Mononuclear cell (primary cell): Measurements from ENCODE around the gene NEURL4. TPM values are rescaled to one million over a fixed set of nuclear protein-coding genes. Genes with fewer than 3 reads are reported as not detected.
"Not testable (repeated sequence)": the region's sequence is repeated elsewhere in the genome, so short reads cannot be mapped to it uniquely, and the experiment has no call there.

Source experiments
- H3K27me3 ChIP-seq: 2 replicates; pipeline ENCODE4 v1.6.0; 2011; ENCODE audit warnings: low read length, control low read depth; ENCODE audit not compliant: insufficient read depth
- H3K4me1 ChIP-seq: 2 replicates; pipeline ENCODE4 v1.5.1; 2011; ENCODE audit warnings: mild to moderate bottlenecking, low read length, control low read depth; ENCODE audit not compliant: insufficient read depth
- H3K4me3 ChIP-seq: 2 replicates; pipeline ENCODE4 v1.5.1; 2011; ENCODE audit warnings: mild to moderate bottlenecking, low read length, moderate library complexity
- H3K9me3 ChIP-seq: 2 replicates; pipeline ENCODE4 v1.5.1; 2011; ENCODE audit warnings: low read depth, mild to moderate bottlenecking, control low read depth, low read length
- total RNA-seq: library from RNA; depleted of rRNA; stranded (reverse); fragments of >200 nt; gene quantifications from one replicate; pipeline ENCODE4 v1.2.3, GENCODE V29; 2012

NEURL4 gene
- total RNA-seq, 1 donor: 4.8 TPM

DNA sequence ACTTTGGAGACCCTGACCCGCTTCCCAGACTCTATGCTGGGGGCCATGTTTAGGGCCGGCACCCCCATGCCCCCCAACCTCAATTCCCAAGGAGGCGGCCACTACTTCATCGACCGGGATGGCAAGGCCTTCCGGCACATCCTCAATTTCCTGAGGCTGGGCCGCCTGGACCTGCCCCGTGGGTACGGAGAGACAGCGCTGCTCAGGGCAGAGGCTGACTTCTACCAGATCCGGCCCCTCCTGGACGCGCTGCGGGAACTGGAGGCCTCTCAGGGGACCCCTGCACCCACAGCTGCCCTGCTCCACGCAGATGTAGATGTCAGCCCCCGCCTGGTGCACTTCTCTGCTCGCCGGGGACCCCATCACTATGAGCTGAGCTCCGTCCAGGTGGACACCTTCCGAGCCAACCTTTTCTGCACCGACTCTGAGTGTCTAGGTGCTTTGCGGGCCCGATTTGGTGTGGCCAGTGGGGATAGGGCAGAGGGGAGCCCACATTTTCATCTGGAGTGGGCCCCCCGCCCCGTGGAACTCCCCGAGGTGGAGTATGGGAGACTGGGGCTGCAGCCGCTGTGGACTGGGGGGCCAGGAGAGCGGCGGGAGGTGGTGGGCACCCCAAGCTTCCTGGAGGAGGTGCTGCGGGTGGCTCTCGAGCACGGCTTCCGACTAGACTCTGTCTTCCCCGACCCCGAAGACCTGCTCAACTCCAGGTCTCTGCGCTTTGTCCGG lies 23.9 kb upstream of the NEURL4 start:
- peaks cover 40% of the 10 kb centered on the region for H3K4me1 ChIP-seq
- H3K4me3 ChIP-seq: no peak overlapping the region
- H3K9me3 ChIP-seq: no peaks in the 10 kb centered on the region
- H3K27me3 ChIP-seq: no peaks in the 10 kb centered on the region

GRCh38 chr17:7352503-7352889 lies 23.4 kb upstream of the NEURL4 start:
- H3K4me3 ChIP-seq: peak overlapping the region; percentile 59
- no peaks in the 10 kb centered on the region for H3K9me3 ChIP-seq
- H3K4me1 ChIP-seq: peaks cover 40% of the 10 kb centered on the region
- no peaks in the 10 kb centered on the region for H3K27me3 ChIP-seq

DNA sequence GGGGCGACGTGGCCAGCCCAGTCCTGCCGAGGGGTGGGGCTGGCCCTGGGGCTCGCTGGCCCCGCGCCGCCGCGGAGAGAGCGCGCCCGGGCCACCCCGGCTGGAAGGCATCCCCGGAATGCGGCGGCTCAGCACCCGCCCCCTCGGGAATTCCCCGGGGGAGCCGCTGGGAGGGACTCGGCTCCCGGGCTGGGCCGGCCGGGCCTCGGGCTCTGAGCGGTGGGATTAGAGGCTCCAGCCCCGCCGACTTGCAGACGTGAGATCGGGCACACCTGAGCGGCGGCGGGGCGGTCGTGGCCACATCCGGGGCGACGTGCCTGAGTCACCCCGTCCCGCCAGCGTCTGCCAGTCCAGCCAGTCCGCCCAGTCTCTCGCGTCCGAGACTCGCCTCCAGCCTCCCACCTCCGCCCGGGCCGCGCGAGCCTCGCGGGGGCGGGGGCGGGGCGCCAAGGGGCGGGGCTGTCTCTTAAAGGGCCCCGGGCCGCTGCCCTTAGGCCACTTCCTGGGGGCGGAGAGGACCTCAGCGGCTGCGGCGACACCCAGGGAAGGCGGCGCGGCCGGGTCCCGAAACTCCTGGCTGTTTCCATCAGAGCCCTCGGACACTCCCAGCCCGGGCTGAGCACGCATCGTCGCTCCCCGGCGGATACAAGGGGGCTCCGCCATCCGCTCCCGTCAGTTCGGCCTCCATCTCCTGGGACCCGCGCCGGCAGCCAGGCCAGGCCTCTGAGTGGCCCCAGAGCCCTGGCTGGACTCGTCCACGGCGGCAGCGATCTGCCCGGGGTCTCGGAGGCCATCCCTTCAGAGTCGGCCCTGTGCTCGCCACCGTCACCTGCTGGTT lies 22.7 kb upstream of the NEURL4 start, which contains the start of gene KCTD11:
TSS of gene KCTD11 (plus strand) at position 498 of the 838 bp plus-strand sequence.
- Histone ChIP-seq H3K27me3 (no peaks in the 10 kb centered on the region), H3K4me1 (peaks cover 40% of the 10 kb centered on the region), H3K4me3 (peak within 1 kb of the TSS; percentile 59), H3K9me3 (no peaks in the 10 kb centered on the region)

- Histone ChIP-seq H3K27me3 (no peaks in the 10 kb centered on the region), H3K4me1 (peaks cover 29% of the 10 kb centered on the region), H3K4me3 (no peak overlapping the region), H3K9me3 (no peaks in the 10 kb centered on the region)
These were observed 19.5 kb upstream of the NEURL4 start for GRCh38 chr17:7348478-7349242.

DNA sequence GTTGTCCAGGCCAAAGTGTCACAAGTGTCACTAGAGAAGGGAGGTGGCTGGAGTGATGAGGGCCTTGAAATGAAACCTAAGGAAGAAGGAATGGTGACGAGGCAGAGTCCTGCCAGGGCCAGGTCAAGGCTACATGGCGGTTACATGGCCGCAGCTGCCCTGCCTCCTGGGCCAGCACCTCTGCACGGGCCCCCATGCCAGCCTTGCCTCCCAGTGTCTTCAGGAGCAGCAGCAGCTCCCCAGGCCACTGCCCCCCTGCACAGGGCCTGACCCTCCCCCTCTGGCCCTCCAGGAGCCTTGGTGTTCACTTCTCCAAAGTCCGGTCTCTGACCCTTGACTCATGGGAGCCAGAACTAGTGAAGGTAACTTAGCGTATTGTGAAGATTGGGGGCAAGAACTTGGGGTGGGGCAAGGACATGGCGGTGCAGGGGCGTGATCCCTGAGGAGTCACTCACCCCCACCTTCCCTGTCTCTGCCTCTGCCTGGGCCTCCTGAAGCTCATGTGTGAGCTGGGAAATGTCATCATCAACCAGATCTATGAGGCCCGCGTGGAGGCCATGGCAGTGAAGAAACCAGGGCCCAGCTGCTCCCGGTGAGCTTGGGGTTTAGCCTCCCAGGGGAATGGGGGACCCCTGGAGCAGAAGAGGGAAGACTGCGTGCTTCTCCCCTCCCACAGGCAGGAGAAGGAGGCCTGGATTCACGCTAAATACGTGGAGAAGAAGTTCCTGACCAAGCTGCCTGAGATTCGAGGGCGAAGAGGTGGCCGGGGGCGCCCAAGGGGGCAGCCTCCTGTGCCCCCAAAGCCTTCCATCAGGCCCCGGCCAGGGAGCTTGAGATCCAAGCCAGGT lies 18.7 kb upstream of the NEURL4 start:
- Histone ChIP-seq H3K4me1 (peaks cover 21% of the 10 kb centered on the region), H3K27me3 (no peaks in the 10 kb centered on the region), H3K4me3 (no peak overlapping the region)

GRCh38 chr17:7346761-7347614 lies 17.9 kb upstream of the NEURL4 start:
- peaks cover 13% of the 10 kb centered on the region for H3K4me1 ChIP-seq
- no peaks in the 10 kb centered on the region for H3K9me3 ChIP-seq
- no peaks in the 10 kb centered on the region for H3K27me3 ChIP-seq
- H3K4me3 ChIP-seq: no peak overlapping the region

More for the DNA sequence above, 18.7 kb upstream of the NEURL4 start:
- no peaks in the 10 kb centered on the region for H3K9me3 ChIP-seq

GRCh38 chr17:7343250-7343649 lies 14.1 kb upstream of the NEURL4 start:
- Histone ChIP-seq H3K27me3 (no peaks in the 10 kb centered on the region), H3K9me3 (no peaks in the 10 kb centered on the region), H3K4me3 (no peak overlapping the region), H3K4me1 (peaks cover 19% of the 10 kb centered on the region)

DNA sequence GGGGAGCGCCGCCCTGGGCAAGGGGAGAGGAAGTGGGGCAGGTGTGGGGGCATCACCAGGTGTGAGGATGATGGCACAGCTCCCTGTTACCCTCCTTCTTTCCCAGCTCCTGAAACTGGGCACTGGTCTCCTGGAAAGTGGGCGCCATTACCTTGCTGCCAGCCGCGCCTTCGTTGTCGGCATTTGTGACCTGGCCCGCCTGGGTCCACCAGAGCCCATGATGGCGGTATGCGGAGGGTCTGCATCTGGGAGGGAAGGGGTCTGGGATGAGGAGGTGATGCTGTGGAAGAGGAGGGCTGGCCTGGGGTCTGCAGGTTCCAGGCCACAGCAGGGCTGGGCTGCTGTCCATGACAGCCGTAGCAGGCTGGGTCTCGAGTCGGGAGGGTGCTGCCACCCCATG lies 12.7 kb upstream of the NEURL4 start:
- Histone ChIP-seq H3K4me1 (peaks cover 33% of the 10 kb centered on the region), H3K9me3 (no peaks in the 10 kb centered on the region), H3K27me3 (no peaks in the 10 kb centered on the region), H3K4me3 (no peak overlapping the region)

DNA sequence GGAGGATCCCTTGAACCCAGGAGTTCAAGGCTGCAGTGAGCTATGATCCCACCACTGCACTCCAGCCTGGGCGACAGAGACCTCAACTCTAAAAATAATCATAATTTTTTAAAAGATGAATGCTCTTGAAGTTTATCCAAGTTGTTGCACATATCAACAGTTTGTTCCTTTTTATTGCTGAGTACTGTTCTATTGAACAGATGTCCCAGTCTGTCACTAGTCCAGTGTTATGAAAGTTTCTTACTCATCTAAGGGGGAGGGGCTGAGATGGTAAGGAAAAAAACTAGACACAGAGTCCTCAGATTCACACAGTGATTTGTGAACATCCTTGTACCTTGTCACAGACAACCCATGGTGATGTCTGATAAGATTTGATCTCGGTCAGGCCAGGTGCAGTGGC lies 11.0 kb upstream of the NEURL4 start:
- Histone ChIP-seq H3K4me3 (no peak overlapping the region), H3K9me3 (no peaks in the 10 kb centered on the region), H3K4me1 (peaks cover 49% of the 10 kb centered on the region), H3K27me3 (no peaks in the 10 kb centered on the region)

DNA sequence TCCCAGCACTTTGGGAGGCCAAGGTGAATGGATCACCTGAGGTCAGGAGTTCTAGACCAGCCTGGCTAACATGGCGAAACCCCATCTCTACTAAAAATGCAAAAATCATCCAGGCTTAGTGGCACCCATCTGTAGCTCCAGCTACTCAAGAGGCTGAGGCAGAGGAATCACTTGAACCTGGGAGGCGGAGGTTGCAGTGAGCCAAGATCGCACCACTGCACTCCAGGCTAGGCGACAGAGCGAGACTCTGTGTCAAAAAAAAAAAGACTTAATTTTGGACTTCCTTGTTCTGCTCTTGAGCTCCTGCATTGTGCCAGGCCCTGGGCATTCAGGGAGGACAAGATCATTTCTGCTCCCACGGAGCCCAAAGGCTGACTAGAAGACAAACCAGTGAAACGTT lies 8.5 kb upstream of the NEURL4 start:
- H3K27me3 ChIP-seq, H3K9me3 ChIP-seq: not testable (repeated sequence)
- Histone ChIP-seq H3K4me1 (peaks cover 72% of the 10 kb centered on the region), H3K4me3 (peak overlapping the region; percentile 71)

DNA sequence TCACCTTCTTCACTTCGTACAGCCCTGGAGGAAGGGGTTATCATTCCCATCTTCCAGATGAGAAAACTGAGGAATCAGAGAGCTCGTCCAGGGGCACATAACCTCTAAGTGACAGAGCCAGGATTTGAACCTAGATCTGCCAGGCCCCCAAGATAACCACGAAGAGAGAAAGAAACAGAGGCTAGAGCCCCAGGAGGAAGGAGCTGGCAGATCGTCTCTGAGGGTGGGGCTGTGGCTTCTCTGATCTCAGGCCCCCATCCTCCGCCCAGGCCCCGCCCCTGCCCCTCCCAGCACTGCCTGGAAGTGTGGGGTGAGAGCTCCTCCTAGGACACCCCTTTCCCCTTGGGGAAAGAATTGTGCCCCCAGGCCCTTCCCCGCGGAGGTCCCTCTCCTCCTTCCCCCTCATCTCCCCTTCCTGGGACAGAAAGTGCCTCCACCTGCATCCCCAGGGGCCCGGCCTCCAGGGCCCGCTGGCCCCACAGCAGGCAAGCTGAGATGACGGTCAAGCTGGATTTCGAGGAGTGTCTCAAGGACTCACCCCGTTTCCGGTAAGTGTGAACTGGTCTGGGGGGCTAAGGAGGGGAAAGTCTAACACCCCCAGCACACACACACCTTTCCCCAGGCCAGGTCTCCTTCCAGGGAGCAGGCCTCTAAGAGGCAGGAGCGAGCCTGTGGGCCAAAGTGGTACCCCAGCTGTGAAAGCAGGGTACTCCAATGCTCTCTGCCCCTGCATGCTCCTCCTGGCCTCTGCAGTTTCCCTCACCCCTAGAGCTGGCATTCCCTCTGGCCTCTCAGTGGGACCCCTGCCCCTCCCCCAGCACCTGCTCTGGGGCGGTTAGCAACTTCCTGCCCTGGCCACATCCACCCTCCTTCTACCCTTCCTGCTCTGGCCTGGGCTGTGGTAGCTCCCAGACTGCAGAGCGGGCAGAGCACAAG lies 7.4 kb upstream of the NEURL4 start, which contains the start of gene ACAP1:
TSS of gene ACAP1 (plus strand) at position 290 of the 936 bp plus-strand sequence. CDS start at position 496, 206 bp downstream.
- H3K27me3 ChIP-seq: no peaks in the 10 kb centered on the region
- no peaks in the 10 kb centered on the region for H3K9me3 ChIP-seq
- H3K4me3 ChIP-seq: peak within 1 kb of the TSS; percentile 71
- H3K4me1 ChIP-seq: peaks cover 81% of the 10 kb centered on the region

GRCh38 chr17:7335765-7336164 lies 6.6 kb upstream of the NEURL4 start:
- H3K9me3 ChIP-seq, H3K27me3 ChIP-seq, H3K4me3 ChIP-seq: not testable (repeated sequence)
- H3K4me1 ChIP-seq: peaks cover 85% of the 10 kb centered on the region
